A549 (cell line): ENCODE data around the gene PI4KB. TPM values are rescaled to one million over a fixed set of nuclear protein-coding genes. Genes with fewer than 3 reads are reported as not detected.

Experiments used
- ATAC-seq, 2 experiments: fragments of 200-7000 bp in 1 of 2; fragments of >200 bp in 1 of 2; cut with Nextera tagmentation in 1 of 2; cut with Tn5 transposase in 1 of 2; 3 replicates each; pipeline versions ENCODE4 v1.8.0 to v1.9.1; 2018 to 2020; ENCODE audit warnings: mild to moderate bottlenecking in 1 of 2, moderate library complexity in 1 of 2
- CTCF ChIA-PET: fragments of 300-600 bp; sonication (Branson Sonifier 250); formaldehyde crosslinking; extraction: SDS; loops from one replicate; lab custom pipeline; 2021; ENCODE audit warnings: antibody characterized with exemption, inconsistent platforms; lab: Yijun Ruan, JAX
- POLR2A ChIA-PET: fragments of 350-600 bp; formaldehyde crosslinking; extraction: SDS; loops from one replicate; lab custom pipeline; 2021; ENCODE audit warnings: antibody characterized with exemption, inconsistent platforms; lab: Yijun Ruan, JAX
- DNase-seq, 2 experiments: peaks; one replicate each; pipeline versions ENCODE4 v3.0.0 to v3.0.0-alpha.2; 2011 to 2016; ENCODE audit warnings: low read depth in 1 of 2, low spot score in 1 of 2
- FAIRE-seq: peaks from 2 replicates; lab custom pipeline; 2011; peaks lifted over from hg19 to GRCh38; lab: Jason Lieb, UNC
- H3K27ac ChIP-seq, 2 experiments: fragments of >200 bp; sonication (Bioruptor Twin); formaldehyde crosslinking; 3 replicates each; pipeline ENCODE4 v1.5.1; 2016 to 2017
- H3K4me1 ChIP-seq: fragments of >200 bp; sonication (Bioruptor Twin); formaldehyde crosslinking; 3 replicates; pipeline ENCODE4 v1.6.1; 2016
- H3K4me2 ChIP-seq: fragments of >200 bp; sonication (Bioruptor Twin); formaldehyde crosslinking; 3 replicates; pipeline ENCODE4 v1.6.1; 2016
- H3K4me3 ChIP-seq: fragments of >200 bp; sonication (Bioruptor Twin); formaldehyde crosslinking; 3 replicates; pipeline ENCODE4 v1.5.1; 2016
- H3K9me3 ChIP-seq: fragments of >200 bp; sonication (Bioruptor Twin); formaldehyde crosslinking; 3 replicates; pipeline ENCODE4 v1.6.1; 2016
- BHLHE40 ChIP-seq: IDR thresholded peaks from 2 replicates; pipeline ENCODE4 v1.6.1; 2012; ENCODE audit warnings: low read depth, low read length, inconsistent platforms
- CBX8 ChIP-seq: fragments of 200-600 bp; sonication (generic); IDR thresholded peaks from 2 replicates; pipeline ENCODE4 v1.6.1; 2016
- CEBPB ChIP-seq, 2 experiments: fragments of >200 bp in 1 of 2; sonication (Bioruptor Twin) in 1 of 2; formaldehyde crosslinking in 1 of 2; IDR thresholded peaks; 2 replicates each; pipeline ENCODE4 v1.6.1; 2012 to 2016
- CHD4 ChIP-seq: fragments of 200-600 bp; sonication (generic); IDR thresholded peaks from 2 replicates; pipeline ENCODE4 v1.6.1; 2016; ENCODE audit warnings: antibody characterized with exemption, mild to moderate bottlenecking, borderline replicate concordance
- EHF ChIP-seq: fragments of 250-450 bp; sonication (Bioruptor Pico); IDR thresholded peaks from 2 replicates; pipeline ENCODE4 v1.5.0; 2020; ENCODE audit warnings: mild to moderate bottlenecking
- EHMT2 ChIP-seq: fragments of 200-600 bp; sonication (generic); IDR thresholded peaks from 2 replicates; pipeline ENCODE4 v1.6.1; 2016; ENCODE audit warnings: antibody characterized with exemption, low read depth, mild to moderate bottlenecking, moderate library complexity
- EP300 ChIP-seq, 2 experiments: fragments of >200 bp; sonication (Bioruptor Twin); formaldehyde crosslinking; IDR thresholded peaks; 2 replicates in 1 of 2; 3 replicates in 1 of 2; pipeline ENCODE4 v1.6.1; 2016 to 2017
- FOSL2 ChIP-seq, 2 experiments: fragments of 450-650 bp in 1 of 2; fragments of >200 bp in 1 of 2; sonication (Bioruptor Twin) in 1 of 2; formaldehyde crosslinking; IDR thresholded peaks; 2 replicates each; pipeline versions ENCODE4 v1.5.0 to v1.6.1; 2016 to 2020; ENCODE audit warnings: mild to moderate bottlenecking in 1 of 2, moderate library complexity in 1 of 2
- HOXA7 ChIP-seq: fragments of 250-450 bp; sonication (Bioruptor Pico); IDR thresholded peaks from 2 replicates; pipeline ENCODE4 v1.5.0; 2020; ENCODE audit warnings: mild to moderate bottlenecking, moderate library complexity
- JUN ChIP-seq, 2 experiments: fragments of >200 bp; sonication (Bioruptor Twin); formaldehyde crosslinking; IDR thresholded peaks; 2 replicates in 1 of 2; 3 replicates in 1 of 2; pipeline ENCODE4 v1.6.1; 2016 to 2017
- KDM5A ChIP-seq: fragments of 200-600 bp; sonication (generic); IDR thresholded peaks from 2 replicates; pipeline ENCODE4 v1.6.1; 2016; ENCODE audit warnings: antibody characterized with exemption, mild to moderate bottlenecking
- MAFK ChIP-seq: fragments of 450-650 bp; IDR thresholded peaks from 2 replicates; pipeline ENCODE4 v1.6.1; 2014; ENCODE audit not compliant: partially characterized antibody
- MAZ ChIP-seq: fragments of 150-350 bp; IDR thresholded peaks from 2 replicates; pipeline ENCODE4 v1.6.1; 2014; ENCODE audit warnings: antibody characterized with exemption, low read depth, low read length, borderline replicate concordance
- NFE2L2 ChIP-seq: fragments of 150-350 bp; conservative IDR thresholded peaks from 2 replicates; pipeline ENCODE4 v1.6.1; 2014; ENCODE audit warnings: low read length
- NR3C1 ChIP-seq: fragments of >200 bp; sonication (Bioruptor Twin); formaldehyde crosslinking; IDR thresholded peaks from 3 replicates; pipeline ENCODE4 v1.6.1; 2017
- PHF8 ChIP-seq: fragments of 200-600 bp; sonication (generic); IDR thresholded peaks from 2 replicates; pipeline ENCODE4 v1.6.1; 2016; ENCODE audit warnings: low read depth, mild to moderate bottlenecking, antibody characterized with exemption, moderate library complexity, borderline replicate concordance
- POLR2AphosphoS2 ChIP-seq: conservative IDR thresholded peaks from 2 replicates; pipeline ENCODE4 v1.6.1; 2012; ENCODE audit warnings: low read length, improper control_type of control experiment, inconsistent platforms
- RARB ChIP-seq: fragments of 250-450 bp; sonication (Bioruptor Pico); IDR thresholded peaks from 2 replicates; pipeline ENCODE4 v1.8.0; 2021; ENCODE audit warnings: mild to moderate bottlenecking, moderate library complexity
- RCOR1 ChIP-seq: fragments of 150-350 bp; IDR thresholded peaks from 2 replicates; pipeline ENCODE4 v1.6.1; 2014; ENCODE audit warnings: antibody characterized with exemption, low read length, low read depth
- RFX5 ChIP-seq: fragments of 450-650 bp; IDR thresholded peaks from 2 replicates; pipeline ENCODE4 v1.7.1; 2014; ENCODE audit warnings: antibody characterized with exemption, mild to moderate bottlenecking, moderate library complexity
- RNF2 ChIP-seq: fragments of 200-600 bp; sonication (generic); IDR thresholded peaks from 2 replicates; pipeline ENCODE4 v1.6.1; 2016; ENCODE audit warnings: low read depth, mild to moderate bottlenecking, antibody characterized with exemption, moderate library complexity, borderline replicate concordance
- SMC3 ChIP-seq: fragments of >200 bp; sonication (Bioruptor Twin); formaldehyde crosslinking; IDR thresholded peaks from 3 replicates; pipeline ENCODE4 v1.6.1; 2018; ENCODE audit warnings: inconsistent platforms
- SREBF2 ChIP-seq: fragments of 450-650 bp; IDR thresholded peaks from 2 replicates; pipeline ENCODE4 v1.6.1; 2014; ENCODE audit warnings: mild to moderate bottlenecking, moderate library complexity
- TP53 ChIP-seq: fragments of 250-450 bp; sonication (Bioruptor Pico); IDR thresholded peaks from 2 replicates; pipeline ENCODE4 v1.5.0; 2021; ENCODE audit warnings: mild to moderate bottlenecking, moderate library complexity
- ZFP36 ChIP-seq: fragments of 450-650 bp; IDR thresholded peaks from 2 replicates; pipeline ENCODE4 v1.6.1; 2014; ENCODE audit warnings: borderline replicate concordance; ENCODE audit not compliant: partially characterized antibody
- ZNF302 ChIP-seq: fragments of 250-450 bp; sonication (Bioruptor Pico); IDR thresholded peaks from 2 replicates; pipeline ENCODE4 v1.9.0; 2021; ENCODE audit warnings: inconsistent platforms, mild to moderate bottlenecking, moderate library complexity
- WGBS: methylation state at CpG from one replicate; pipeline ENCODE4 v1.1.6; 2017; ENCODE audit errors: missing lambda C conversion rate; 5-methylcytosine and 5-hydroxymethylcytosine counted together
- polyA plus RNA-seq, 4 experiments: library from polyadenylated mRNA; depleted of rRNA in 3 of 4; stranded (reverse); fragments of >200 nt; fragmentation: RNase III in 1 of 4; extraction: RNeasy Plus Mini Kit Qiagen cat#74134 plus additional on column Dnase treatment in 1 of 4; gene quantifications; 2 replicates in 3 of 4; 3 replicates in 1 of 4; pipeline ENCODE4 v1.2.3, GENCODE V29; 2011 to 2017
- TF ChIP-seq, protein P1 (sequence below): fragments of 200-600 bp; sonication (generic); IDR thresholded peaks from 2 replicates; pipeline ENCODE4 v1.6.1; 2016; ENCODE audit warnings: antibody characterized with exemption, mild to moderate bottlenecking, moderate library complexity
- TF ChIP-seq, protein P2 (sequence below): fragments of 250-450 bp; sonication (Bioruptor Pico); IDR thresholded peaks from 2 replicates; pipeline ENCODE4 v1.5.0; 2021; ENCODE audit warnings: mild to moderate bottlenecking, moderate library complexity, borderline replicate concordance
- TF ChIP-seq, protein P3 (sequence below): fragments of 450-650 bp; IDR thresholded peaks from 2 replicates; pipeline ENCODE4 v1.6.1; 2014; ENCODE audit warnings: antibody characterized with exemption
- TF ChIP-seq, protein P4 (sequence below): fragments of 150-350 bp; IDR thresholded peaks from 2 replicates; pipeline ENCODE4 v1.6.1; 2014; ENCODE audit warnings: low read depth, mild to moderate bottlenecking, low read length
- TF ChIP-seq, protein P5 (sequence below): IDR thresholded peaks from 2 replicates; pipeline ENCODE4 v1.6.1; 2012
- TF ChIP-seq, protein P6 (sequence below): IDR thresholded peaks from 2 replicates; pipeline ENCODE4 v1.6.1; 2012

The PI4KB gene
- polyA plus RNA-seq, 2 of the 4 experiments (the other 2 are of a cell fraction) = 26.8 to 34.4 TPM

DNA sequence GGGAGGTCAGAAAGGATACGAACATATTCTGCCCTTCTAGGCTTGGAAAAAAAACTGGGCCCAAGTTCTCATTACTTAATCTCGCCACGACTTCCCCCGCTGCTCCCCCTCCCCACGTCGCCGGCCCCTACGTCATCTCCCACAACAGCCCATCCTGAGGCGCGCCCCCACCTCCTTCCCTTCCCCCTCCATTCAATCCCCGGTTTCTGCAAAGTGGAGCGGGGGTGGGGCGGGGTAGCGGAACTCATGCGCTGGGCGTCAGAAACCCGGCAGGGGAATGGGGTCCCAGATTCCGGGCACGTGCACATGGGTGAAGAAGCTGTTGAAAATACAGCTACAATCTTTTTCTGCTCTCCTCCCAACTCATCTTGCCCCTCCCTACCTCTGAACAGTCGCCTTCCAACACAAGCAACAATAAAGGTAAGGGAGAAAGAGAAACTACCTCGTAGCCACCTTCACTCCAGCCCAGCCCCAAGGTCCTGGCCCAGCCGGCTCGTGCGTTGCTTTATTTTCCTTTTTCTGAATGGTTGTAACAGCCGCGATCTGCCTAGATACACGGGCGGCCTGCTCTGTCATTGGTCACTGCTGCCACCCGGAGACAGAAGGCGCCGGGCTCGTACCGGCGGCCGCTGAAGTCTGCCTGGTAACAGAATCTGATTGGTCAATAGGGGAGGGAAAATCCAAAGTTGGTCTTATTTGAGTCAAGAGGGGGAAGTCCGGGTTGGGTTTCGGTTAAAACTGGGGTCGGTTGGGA lies 19.7 kb upstream of the PI4KB start, which contains the start of gene RFX5:
RFX5 (minus strand) TSS at position 484 of the 754 bp plus-strand sequence. CDS start 932 bp downstream, outside the sequence.
- FAIRE-seq (peak; percentile 56), ATAC-seq (peak; percentile 97 to 99), DNase-seq (peak; percentile 97 to 99)
- Histone ChIP-seq H3K4me3 (peak within 1 kb of the TSS; percentile 65), H3K4me2 (peak within 1 kb of the TSS; percentile 93), H3K4me1 (peaks cover 16% of the 10 kb centered on the region), H3K27ac (peak within 1 kb of the TSS; percentile 89 to 91), H3K9me3 (peaks cover 3% of the 10 kb centered on the region; the same call in 2 of the 3 replicates)
- CTCF ChIA-PET = interaction anchor here (0.9 to 1.5 kb wide), 3 partner anchors 12 to 489 kb away, joined by 3 to 4 read pairs (median 4); partner anchors contain the start of gene PSMB4
- 2% methylated on average over 33 of the region's 38 CpGs for WGBS
- POLR2A ChIA-PET = interaction anchor here (2.0 kb wide), 1 partner anchor 52 kb away, joined by 9 read pairs; the partner anchor contains the start of gene PSMB4
- TF ChIP-seq TP53 (CRISPR knock-in tag) = no peak
- TF ChIP-seq JUN (IDR thresholded peaks at IDR 0.05) = no peak
- no peak for TF ChIP-seq EHF
- no peak for TF ChIP-seq CHD4
- peak; percentile 41 for TF ChIP-seq BHLHE40
- TF ChIP-seq, protein P1, sequence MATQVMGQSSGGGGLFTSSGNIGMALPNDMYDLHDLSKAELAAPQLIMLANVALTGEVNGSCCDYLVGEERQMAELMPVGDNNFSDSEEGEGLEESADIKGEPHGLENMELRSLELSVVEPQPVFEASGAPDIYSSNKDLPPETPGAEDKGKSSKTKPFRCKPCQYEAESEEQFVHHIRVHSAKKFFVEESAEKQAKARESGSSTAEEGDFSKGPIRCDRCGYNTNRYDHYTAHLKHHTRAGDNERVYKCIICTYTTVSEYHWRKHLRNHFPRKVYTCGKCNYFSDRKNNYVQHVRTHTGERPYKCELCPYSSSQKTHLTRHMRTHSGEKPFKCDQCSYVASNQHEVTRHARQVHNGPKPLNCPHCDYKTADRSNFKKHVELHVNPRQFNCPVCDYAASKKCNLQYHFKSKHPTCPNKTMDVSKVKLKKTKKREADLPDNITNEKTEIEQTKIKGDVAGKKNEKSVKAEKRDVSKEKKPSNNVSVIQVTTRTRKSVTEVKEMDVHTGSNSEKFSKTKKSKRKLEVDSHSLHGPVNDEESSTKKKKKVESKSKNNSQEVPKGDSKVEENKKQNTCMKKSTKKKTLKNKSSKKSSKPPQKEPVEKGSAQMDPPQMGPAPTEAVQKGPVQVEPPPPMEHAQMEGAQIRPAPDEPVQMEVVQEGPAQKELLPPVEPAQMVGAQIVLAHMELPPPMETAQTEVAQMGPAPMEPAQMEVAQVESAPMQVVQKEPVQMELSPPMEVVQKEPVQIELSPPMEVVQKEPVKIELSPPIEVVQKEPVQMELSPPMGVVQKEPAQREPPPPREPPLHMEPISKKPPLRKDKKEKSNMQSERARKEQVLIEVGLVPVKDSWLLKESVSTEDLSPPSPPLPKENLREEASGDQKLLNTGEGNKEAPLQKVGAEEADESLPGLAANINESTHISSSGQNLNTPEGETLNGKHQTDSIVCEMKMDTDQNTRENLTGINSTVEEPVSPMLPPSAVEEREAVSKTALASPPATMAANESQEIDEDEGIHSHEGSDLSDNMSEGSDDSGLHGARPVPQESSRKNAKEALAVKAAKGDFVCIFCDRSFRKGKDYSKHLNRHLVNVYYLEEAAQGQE = no peak
- TF ChIP-seq, protein P2, sequence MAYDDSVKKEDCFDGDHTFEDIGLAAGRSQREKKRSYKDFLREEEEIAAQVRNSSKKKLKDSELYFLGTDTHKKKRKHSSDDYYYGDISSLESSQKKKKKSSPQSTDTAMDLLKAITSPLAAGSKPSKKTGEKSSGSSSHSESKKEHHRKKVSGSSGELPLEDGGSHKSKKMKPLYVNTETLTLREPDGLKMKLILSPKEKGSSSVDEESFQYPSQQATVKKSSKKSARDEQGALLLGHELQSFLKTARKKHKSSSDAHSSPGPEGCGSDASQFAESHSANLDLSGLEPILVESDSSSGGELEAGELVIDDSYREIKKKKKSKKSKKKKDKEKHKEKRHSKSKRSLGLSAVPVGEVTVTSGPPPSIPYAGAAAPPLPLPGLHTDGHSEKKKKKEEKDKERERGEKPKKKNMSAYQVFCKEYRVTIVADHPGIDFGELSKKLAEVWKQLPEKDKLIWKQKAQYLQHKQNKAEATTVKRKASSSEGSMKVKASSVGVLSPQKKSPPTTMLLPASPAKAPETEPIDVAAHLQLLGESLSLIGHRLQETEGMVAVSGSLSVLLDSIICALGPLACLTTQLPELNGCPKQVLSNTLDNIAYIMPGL (CRISPR knock-in tag) = no peak
- TF ChIP-seq, protein P3, sequence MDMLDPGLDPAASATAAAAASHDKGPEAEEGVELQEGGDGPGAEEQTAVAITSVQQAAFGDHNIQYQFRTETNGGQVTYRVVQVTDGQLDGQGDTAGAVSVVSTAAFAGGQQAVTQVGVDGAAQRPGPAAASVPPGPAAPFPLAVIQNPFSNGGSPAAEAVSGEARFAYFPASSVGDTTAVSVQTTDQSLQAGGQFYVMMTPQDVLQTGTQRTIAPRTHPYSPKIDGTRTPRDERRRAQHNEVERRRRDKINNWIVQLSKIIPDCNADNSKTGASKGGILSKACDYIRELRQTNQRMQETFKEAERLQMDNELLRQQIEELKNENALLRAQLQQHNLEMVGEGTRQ = 0 out of 2 replicates have a peak, but pooled peaks have one; percentile 34
- TF ChIP-seq KDM5A = no peak
- no peak for TF ChIP-seq CBX8
- TF ChIP-seq SMC3 = no peak
- no peak for TF ChIP-seq MAZ
- no peak for TF ChIP-seq SREBF2
- TF ChIP-seq POLR2AphosphoS2 = no peak
- TF ChIP-seq RNF2 = no peak
- TF ChIP-seq, protein P4, sequence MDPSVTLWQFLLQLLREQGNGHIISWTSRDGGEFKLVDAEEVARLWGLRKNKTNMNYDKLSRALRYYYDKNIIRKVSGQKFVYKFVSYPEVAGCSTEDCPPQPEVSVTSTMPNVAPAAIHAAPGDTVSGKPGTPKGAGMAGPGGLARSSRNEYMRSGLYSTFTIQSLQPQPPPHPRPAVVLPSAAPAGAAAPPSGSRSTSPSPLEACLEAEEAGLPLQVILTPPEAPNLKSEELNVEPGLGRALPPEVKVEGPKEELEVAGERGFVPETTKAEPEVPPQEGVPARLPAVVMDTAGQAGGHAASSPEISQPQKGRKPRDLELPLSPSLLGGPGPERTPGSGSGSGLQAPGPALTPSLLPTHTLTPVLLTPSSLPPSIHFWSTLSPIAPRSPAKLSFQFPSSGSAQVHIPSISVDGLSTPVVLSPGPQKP = no peak
- no peak for TF ChIP-seq HOXA7 (CRISPR knock-in tag)
- TF ChIP-seq EHMT2 = no peak
- TF ChIP-seq PHF8 = peak; percentile 73
- no peak for TF ChIP-seq RCOR1
- no peak for TF ChIP-seq NR3C1
- TF ChIP-seq, protein P5, sequence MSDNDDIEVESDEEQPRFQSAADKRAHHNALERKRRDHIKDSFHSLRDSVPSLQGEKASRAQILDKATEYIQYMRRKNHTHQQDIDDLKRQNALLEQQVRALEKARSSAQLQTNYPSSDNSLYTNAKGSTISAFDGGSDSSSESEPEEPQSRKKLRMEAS = peak; percentile 95
- no peak for TF ChIP-seq NFE2L2
- TF ChIP-seq MAFK = no peak
- TF ChIP-seq RFX5 = peak; percentile 100
- TF ChIP-seq, protein P6, sequence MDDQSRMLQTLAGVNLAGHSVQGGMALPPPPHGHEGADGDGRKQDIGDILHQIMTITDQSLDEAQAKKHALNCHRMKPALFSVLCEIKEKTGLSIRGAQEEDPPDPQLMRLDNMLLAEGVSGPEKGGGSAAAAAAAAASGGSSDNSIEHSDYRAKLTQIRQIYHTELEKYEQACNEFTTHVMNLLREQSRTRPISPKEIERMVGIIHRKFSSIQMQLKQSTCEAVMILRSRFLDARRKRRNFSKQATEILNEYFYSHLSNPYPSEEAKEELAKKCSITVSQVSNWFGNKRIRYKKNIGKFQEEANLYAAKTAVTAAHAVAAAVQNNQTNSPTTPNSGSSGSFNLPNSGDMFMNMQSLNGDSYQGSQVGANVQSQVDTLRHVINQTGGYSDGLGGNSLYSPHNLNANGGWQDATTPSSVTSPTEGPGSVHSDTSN = no peak
- no peak for TF ChIP-seq ZFP36
- TF ChIP-seq FOSL2 (IDR thresholded peaks at IDR 0.05) = no peak
- no peak for TF ChIP-seq FOSL2 (CRISPR knock-in tag; IDR thresholded peaks at IDR 0.05)
- no peak for TF ChIP-seq CEBPB (IDR thresholded peaks at IDR 0.05)
- no peak for TF ChIP-seq RARB
- no peak for TF ChIP-seq EP300 (IDR thresholded peaks at IDR 0.05)
- TF ChIP-seq ZNF302 = no peak
